ENCODE measurements around the gene PHF21A. TPM values are rescaled to one million over a fixed set of nuclear protein-coding genes. Genes with fewer than 3 reads are reported as not detected.

PHF21A gene
- total RNA-seq: 5.8 and 17.1 TPM in 2 replicates

DNA sequence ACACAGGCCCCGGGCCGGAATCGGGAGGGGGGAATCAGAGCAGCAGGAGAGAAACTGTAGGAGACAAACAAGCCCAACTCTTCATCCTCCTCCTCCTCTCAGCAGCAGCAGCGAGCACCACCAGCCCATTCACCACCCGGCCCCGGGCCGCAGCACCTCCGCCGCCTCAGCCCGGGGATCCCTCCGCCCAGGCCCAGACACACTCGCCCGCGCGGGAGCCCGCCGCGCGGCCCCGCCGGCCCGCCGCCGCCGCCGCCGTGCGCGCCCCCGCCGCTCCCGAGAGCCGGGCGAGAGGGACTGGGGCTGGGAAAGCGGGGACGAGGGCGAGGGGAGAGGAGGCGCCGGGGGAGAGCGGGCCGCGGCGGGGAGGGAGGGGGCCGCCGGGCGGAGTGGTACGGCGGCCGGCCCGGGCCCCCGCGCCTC is at the start of gene PHF21A:
Gene PHF21A, minus strand, starts transcription at position 154 of the 423 bp plus-strand sequence. CDS start 37,235 bp downstream, outside the sequence.

DNA sequence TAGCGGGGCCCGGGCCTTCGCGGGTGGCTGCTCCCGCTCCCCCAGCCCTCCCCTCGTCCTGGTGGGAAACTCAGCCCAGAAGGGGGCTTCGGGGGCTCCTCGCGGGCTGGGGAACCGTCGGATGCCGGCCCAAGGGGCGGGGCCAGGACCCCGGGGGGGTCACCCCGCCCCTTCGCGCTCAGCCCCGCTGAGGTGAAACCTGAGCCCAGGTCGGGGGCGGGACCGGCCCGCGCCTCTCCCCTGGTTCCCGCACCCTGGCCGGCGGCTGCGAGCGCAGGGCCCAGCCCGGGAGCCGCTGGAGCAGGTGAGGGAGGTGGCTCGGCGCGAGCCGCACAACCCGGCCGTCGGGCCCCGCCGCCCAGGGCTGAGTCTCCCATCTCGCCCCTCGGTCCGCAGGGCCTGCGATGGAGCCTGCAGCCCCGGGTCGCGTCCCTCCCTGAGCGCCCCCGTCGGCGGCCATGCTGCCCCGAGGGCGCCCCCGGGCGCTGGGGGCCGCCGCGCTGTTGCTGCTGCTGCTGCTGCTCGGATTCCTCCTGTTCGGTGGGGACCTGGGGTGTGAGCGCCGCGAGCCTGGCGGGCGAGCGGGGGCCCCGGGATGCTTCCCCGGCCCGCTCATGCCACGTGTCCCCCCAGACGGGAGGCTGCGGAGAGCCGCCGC is 198.7 kb downstream of the PHF21A start, which contains the start of gene LARGE2:
Gene LARGE2, plus strand, starts transcription at position 232 of the 658 bp plus-strand sequence. Its CDS starts 227 bp downstream, at position 459.

DNA sequence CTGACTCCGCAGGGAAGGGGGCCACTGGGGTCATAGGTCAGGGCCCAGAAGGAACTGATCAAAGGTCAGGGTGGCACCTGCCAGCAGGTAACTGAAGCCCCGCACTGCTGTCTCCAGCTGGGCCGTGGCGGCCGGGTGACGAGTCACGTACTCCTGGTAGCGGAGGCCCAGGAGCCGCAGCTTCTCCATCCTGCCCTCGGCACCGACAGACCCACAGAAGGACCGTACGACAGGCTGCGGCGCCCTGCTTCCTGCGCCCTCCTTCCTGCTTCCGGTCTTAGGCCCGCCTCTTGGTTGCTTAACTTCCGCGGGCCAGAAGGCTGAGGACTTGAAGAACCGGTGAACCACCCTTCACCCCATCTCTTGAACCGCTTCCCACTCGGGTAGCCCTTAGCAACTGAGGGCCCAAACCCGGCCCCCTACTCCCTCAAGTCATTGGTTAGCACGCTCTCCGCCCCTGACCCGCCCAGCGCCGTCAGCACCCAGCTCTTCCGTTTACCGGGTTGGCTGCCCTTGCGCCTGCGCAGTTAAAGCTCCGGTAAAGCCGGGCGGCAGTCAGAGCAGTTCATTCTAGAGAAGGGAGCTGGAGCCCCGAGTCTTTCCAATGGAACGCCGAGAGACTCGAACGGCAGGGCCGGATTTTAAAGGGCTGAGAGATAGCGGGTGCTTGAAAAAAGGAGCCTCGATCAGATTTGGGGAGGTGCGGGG is 203.5 kb downstream of the PHF21A start, which contains the start of gene PEX16:
Gene PEX16, minus strand, starts transcription at position 255 of the 708 bp plus-strand sequence. Its CDS starts 66 bp downstream, at position 189.

DNA sequence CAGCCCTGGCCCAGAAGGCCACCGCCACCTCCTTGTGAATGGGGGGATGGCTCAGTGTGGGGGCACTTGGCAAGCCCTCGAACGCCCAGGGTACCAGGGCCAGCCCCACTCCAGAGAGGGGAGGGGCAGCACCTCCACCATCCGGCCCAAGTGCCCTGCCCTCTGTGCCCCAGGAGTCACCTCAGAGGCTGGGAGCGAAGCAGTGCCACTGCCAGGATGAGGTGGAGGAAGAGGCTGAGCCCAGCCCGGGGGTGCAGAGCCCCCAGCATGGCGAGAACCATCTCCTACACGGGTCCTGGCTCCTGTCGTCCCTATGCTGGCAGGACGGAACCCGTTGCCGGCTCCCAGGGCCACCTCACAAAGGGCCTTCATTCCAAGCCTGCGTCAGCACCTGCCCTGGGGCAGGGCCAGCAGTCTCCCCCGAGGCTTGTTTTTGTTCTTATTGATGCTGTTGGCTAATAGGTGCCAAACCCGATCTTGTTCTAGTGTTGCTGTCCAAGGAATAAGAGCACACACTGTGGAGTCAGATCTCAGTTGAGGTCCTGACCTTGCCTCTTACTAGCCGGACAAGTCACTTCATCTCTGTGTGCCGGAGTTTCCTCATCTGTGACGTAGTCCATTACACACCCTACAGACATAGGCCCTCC is 214.2 kb downstream of the PHF21A start, which contains the start of gene FREY1:
Gene FREY1, minus strand, starts transcription at position 307 of the 647 bp plus-strand sequence. Its CDS starts 26 bp downstream, at position 281.

DNA sequence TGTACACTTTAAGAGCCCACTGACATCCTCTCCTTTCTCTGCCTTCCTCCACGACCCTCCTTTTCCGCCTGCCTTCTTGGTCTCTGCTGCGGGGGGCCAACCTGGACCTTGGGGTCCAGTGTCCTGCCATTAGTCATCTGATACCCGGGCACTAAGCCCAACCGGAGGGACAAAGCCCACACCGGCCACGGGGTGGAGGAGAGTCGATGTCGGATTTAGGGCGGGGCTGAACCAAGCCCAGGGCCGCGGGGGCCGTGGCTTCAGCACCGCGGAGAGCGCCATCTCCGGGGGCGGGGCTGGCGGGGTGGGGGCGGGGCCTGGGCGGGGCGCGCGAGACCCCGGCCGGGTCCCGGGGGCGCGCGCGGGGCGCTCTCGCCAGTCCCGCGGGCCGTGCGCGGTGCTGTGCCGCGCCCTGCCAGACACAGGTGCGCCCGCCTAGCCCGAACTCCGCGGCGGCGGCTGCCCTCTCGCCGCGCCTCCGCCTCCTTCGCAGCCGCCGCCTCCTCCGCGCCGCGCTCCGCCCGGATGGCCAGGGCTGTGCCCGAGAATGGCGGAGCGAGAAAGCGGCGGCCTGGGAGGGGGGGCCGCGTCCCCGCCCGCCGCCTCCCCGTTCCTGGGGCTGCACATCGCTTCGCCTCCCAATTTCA is 235.9 kb downstream of the PHF21A start, which contains the start of gene MAPK8IP1:
Gene MAPK8IP1, plus strand, starts transcription at position 378 of the 647 bp plus-strand sequence. Its CDS starts 170 bp downstream, at position 548.

Other genes starting within 250 kb of the PHF21A start
- gene MAPK8IP1, start 235.8 kb downstream of the PHF21A start, total RNA-seq: 1.5 and 3.2 TPM in 2 replicates
- 0.44 and 0.49 TPM in 2 replicates for gene FREY1, start 214.2 kb downstream of the PHF21A start, total RNA-seq
- gene PEX16, start 203.6 kb downstream of the PHF21A start, total RNA-seq: 22.4 and 30.9 TPM in 2 replicates
- gene LARGE2, start 198.8 kb downstream of the PHF21A start, total RNA-seq: not detected in 2 replicates
- 0.25 and 0.65 TPM in 2 replicates for gene CREB3L1, start 156.2 kb upstream of the PHF21A start, total RNA-seq
- gene DGKZ, start 226.0 kb upstream of the PHF21A start, total RNA-seq: 53.9 and 61.0 TPM in 2 replicates

Measured in bladder microvascular endothelial cell (primary cell).